ENCODE data around the gene KRTAP4-11. TPM values are rescaled to one million over a fixed set of nuclear protein-coding genes. Genes with fewer than 3 reads are reported as not detected.

KRTAP4-11 gene
- total RNA-seq, 1 experiment from 2014 or later = not detected

DNA sequence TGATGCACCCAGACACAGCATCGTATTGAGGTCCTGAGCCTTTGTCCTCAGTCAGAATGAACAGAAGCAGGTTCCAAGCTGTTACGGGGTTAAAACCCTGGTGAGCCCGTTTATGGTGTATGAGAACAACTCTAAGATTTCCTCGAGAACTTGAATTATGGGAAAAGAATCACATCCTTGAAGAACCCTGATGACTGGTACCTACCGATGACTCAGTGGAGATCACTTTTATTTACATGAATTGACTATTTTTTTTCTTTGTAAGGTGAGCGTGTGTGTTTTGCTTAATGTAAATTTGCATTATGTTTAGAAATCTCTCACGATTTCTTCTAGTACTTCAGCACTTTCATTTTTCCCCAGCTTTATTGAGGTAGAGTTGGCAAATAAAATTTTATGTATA, 45.7 kb upstream of the KRTAP4-11 start:
- H3K9ac ChIP-seq (ENCODE audit: extremely low read depth, insufficient read length, low read length) = no peak overlapping the region
- Mint-ChIP-seq H3K27ac (no peak overlapping the region), H3K4me3 (no peak overlapping the region), H3K9me3 (no peaks in the 10 kb centered on the region), H3K4me1 (peaks cover 0 to 3% of the 10 kb centered on the region in 2 experiments; a peak in 1 of 4 replicates), H3K36me3 (ENCODE audit: insufficient read depth in 1 of 3, low read depth in 3 of 3) (no peaks in the 10 kb centered on the region), H3K27me3 (ENCODE audit: low read depth) (no peaks in the 10 kb centered on the region)
- H3K9me3 ChIP-seq (ENCODE audit: control insufficient read depth, low read depth, low read length) = no peaks in the 10 kb centered on the region
- no peak overlapping the region for H3K14ac ChIP-seq (ENCODE audit: insufficient read depth, low read length)
- no peaks in the 10 kb centered on the region for H3K79me1 ChIP-seq (ENCODE audit: insufficient read depth, low read depth, low read length, poor library complexity, severe bottlenecking)
- no peak overlapping the region for H2BK12ac ChIP-seq (ENCODE audit: insufficient read length, low read depth, low read length)
- H3K18ac ChIP-seq (ENCODE audit: insufficient read length, low read depth, low read length) = no peak overlapping the region
- no peak overlapping the region for H4K91ac ChIP-seq (ENCODE audit: insufficient read length, low read depth, low read length)
- H2BK20ac ChIP-seq (ENCODE audit: low read depth, low read length, poor library complexity, severe bottlenecking) = no peak overlapping the region
- no peak overlapping the region for H2BK120ac ChIP-seq (ENCODE audit: low read depth, low read length, poor library complexity, severe bottlenecking)
- H2BK15ac ChIP-seq (ENCODE audit: low read depth, low read length) = no peak overlapping the region
- H4K8ac ChIP-seq (replicated peaks; ENCODE audit: insufficient read length, low read depth, low read length) = no peak overlapping the region
- DNase-seq = no peak
- H2AFZ ChIP-seq (ENCODE audit: low read length) = no peak overlapping the region
- H3K79me2 ChIP-seq (ENCODE audit: insufficient read depth, low read length) = no peaks in the 10 kb centered on the region
- no peak overlapping the region for H3K4me2 ChIP-seq (ENCODE audit: insufficient read depth, insufficient read length, low read length)
- H4K5ac ChIP-seq (ENCODE audit: insufficient read length, low read depth, low read length) = no peak overlapping the region
- H3K4ac ChIP-seq (ENCODE audit: low read depth, low read length) = no peak overlapping the region
- no peaks in the 10 kb centered on the region for H3K23me2 ChIP-seq (ENCODE audit: insufficient read length, low read depth, low read length, poor library complexity, severe bottlenecking)
- H3K27me3 ChIP-seq (ENCODE audit: insufficient read depth, low read length) = no peaks in the 10 kb centered on the region
- TF ChIP-seq, protein P1, sequence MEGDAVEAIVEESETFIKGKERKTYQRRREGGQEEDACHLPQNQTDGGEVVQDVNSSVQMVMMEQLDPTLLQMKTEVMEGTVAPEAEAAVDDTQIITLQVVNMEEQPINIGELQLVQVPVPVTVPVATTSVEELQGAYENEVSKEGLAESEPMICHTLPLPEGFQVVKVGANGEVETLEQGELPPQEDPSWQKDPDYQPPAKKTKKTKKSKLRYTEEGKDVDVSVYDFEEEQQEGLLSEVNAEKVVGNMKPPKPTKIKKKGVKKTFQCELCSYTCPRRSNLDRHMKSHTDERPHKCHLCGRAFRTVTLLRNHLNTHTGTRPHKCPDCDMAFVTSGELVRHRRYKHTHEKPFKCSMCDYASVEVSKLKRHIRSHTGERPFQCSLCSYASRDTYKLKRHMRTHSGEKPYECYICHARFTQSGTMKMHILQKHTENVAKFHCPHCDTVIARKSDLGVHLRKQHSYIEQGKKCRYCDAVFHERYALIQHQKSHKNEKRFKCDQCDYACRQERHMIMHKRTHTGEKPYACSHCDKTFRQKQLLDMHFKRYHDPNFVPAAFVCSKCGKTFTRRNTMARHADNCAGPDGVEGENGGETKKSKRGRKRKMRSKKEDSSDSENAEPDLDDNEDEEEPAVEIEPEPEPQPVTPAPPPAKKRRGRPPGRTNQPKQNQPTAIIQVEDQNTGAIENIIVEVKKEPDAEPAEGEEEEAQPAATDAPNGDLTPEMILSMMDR (conservative IDR thresholded peaks at IDR 0.05) = no peak
- H3K56ac ChIP-seq (ENCODE audit: insufficient read length, low read depth, low read length) = no peak overlapping the region
- no CpG with 5 or more reads among the region's 7 CpGs for WGBS (ENCODE audit: extremely low coverage, insufficient read length, low lambda C conversion rate)
- no peak overlapping the region for H3T11ph ChIP-seq (ENCODE audit: low read length)
- no peak overlapping the region for H2BK5ac ChIP-seq (ENCODE audit: insufficient read length, low read length)
- no peak overlapping the region for H3K27ac ChIP-seq (ENCODE audit: insufficient read length, low read depth, low read length)
- H3K23ac ChIP-seq (ENCODE audit: insufficient read length, low read depth, low read length) = no peak overlapping the region
- H3K4me1 ChIP-seq (ENCODE audit: insufficient read depth, low read length) = no peaks in the 10 kb centered on the region
- no peaks in the 10 kb centered on the region for H4K20me1 ChIP-seq (ENCODE audit: control insufficient read depth, insufficient read depth, insufficient read length)
- H2AK5ac ChIP-seq (ENCODE audit: insufficient read length, low read length) = no peak overlapping the region

All from H9 (cell line).